ENCODE measurements around the gene NTRK2.

- TF ChIP-seq CTCF (IDR thresholded peaks at IDR 0.05; ENCODE audit: low read length): no peak
- no peak for TF ChIP-seq EZH2 (IDR thresholded peaks at IDR 0.05; ENCODE audit: borderline replicate concordance, low read length)
Measured at GRCh38 chr9:84697042-84697441, 27.5 kb downstream of the NTRK2 start.
